ENCODE data around the gene CARD18.
"Not testable (repeated sequence)": the region's sequence is repeated elsewhere in the genome, so short reads cannot be mapped to it uniquely, and the experiment has no call there.

The CARD18 gene

DNA sequence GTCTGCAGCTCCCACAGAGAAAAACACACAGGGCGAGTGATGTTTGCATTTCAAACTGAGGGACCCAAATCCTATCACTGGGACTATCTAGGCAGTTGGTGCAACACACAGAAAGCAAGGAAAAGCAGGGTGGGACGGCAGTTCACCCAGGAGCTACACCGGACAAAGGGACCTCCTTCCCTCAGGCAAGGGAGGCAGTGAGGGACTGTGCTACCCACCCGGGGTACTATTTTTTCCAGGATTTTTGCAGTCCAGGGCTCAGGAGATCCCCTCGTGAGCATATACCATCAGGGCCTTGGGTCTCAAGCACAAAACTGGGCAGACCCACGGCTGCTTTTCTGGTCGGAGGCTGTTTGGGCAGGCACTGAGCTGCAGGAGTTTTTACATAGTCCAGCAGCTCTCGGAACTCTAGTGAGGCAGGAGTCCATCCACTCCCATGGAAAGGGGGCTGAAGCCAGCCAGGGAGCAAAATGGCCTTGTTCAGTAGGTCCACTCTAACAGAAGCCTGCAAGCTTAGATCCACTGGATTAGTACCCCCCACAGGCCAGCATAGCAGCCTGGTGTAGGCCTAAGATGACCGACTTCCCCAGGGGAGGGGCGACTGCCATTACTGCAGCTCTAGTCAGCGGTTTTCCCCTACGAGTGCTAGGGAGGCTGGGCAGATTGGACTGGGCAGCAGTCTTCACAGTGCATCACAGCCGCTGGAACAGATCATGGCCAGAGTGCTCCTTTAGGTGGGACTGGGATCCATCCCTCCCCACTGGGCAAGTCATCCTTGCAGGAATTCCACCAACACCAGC, 28.2 kb downstream of the CARD18 start:
- DNase-seq (ENCODE audit: extremely low read depth, low read depth), result no peak
- H3K4me3 ChIP-seq (replicated peaks; ENCODE audit: low read depth, low read length), result no peak overlapping the region
- TF ChIP-seq, protein P1, sequence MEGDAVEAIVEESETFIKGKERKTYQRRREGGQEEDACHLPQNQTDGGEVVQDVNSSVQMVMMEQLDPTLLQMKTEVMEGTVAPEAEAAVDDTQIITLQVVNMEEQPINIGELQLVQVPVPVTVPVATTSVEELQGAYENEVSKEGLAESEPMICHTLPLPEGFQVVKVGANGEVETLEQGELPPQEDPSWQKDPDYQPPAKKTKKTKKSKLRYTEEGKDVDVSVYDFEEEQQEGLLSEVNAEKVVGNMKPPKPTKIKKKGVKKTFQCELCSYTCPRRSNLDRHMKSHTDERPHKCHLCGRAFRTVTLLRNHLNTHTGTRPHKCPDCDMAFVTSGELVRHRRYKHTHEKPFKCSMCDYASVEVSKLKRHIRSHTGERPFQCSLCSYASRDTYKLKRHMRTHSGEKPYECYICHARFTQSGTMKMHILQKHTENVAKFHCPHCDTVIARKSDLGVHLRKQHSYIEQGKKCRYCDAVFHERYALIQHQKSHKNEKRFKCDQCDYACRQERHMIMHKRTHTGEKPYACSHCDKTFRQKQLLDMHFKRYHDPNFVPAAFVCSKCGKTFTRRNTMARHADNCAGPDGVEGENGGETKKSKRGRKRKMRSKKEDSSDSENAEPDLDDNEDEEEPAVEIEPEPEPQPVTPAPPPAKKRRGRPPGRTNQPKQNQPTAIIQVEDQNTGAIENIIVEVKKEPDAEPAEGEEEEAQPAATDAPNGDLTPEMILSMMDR (IDR thresholded peaks at IDR 0.05; ENCODE audit: low read depth, low read length, missing control alignments), result no peak

DNA sequence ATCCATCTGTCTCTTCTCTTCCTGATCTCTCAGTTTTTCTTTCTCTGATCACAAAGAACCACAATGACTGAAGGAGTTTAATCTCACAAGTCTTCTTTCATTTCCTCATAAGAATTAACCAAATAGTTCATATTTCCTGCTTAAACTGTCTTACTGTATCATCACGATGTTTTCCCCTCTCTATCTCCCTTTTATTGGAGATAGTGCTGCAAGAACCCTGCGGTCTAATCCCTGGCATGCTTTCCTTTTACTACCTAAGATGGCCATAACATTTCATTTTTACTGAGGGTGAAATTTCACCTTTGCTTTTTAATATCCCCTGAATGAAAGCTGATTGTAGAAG, 28.9 kb downstream of the CARD18 start:
- no peak overlapping the region for H3K4me3 ChIP-seq (replicated peaks; ENCODE audit: low read depth, low read length)
- TF ChIP-seq, protein P1 (IDR thresholded peaks at IDR 0.05; ENCODE audit: low read depth, low read length, missing control alignments), result no peak
- no peak for DNase-seq (ENCODE audit: extremely low read depth, low read depth)

DNA sequence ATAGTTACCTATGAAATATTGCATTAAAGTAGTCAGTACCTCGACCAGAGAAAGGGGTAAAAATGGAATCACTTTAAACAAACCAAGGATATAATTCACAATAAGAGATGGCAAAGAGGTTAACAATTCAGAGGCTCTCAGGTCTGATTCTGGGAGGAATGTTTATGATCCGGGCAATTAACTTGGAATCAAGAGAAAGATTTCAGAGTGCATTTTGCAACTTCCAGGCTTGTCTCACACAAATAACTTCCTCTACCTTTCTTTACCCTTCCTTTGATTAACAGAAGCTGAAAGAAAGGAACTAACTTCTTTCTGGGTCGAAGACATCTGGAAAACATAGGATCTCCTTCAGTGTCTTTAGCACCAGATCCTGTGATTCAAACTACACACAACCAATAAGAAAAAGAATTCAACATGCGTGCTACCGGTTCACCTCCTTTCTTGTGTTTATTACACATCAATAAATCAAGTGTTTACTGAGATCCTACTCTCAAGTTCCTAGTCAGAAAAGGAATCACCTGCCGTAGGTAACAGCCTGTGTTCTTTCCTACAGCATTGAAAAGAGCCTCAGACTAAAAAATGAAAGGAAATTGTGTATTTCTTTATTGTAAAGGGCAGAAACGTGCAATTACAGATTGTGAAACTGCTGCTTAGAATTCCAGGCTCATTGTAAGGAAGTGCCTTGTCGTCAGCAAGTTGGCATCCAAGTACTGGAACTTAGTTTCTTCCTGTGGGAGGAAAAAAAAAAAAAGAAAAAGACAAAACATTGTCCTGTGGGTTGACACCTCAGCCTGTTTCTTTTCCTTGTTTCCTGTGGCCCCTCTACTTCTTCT, 29.5 kb downstream of the CARD18 start:
- TF ChIP-seq, protein P1 (IDR thresholded peaks at IDR 0.05; ENCODE audit: low read depth, low read length, missing control alignments), result no peak
- no peak for DNase-seq (ENCODE audit: extremely low read depth, low read depth)
- no peak overlapping the region for H3K4me3 ChIP-seq (replicated peaks; ENCODE audit: low read depth, low read length)

DNA sequence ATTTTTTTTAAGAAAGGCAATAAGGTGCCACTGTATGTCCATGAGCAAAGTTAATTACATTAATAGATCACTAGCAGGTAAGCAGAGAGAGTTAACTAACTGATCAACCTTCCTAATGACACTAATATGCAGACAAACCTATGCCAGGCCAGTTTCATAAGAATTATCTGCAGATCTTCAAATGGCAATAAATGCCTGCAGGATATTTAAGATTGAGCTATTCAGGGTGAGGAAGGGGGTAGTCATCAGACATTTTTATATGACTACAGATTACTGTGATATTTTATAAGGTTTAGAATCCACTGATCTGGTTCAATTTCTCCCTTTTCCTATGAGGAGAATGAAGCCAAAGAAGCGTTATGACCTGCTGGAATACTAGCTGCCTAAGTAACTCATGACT, 30.2 kb downstream of the CARD18 start:
- no peak overlapping the region for H3K4me3 ChIP-seq (replicated peaks; ENCODE audit: low read depth, low read length)
- TF ChIP-seq, protein P1 (IDR thresholded peaks at IDR 0.05; ENCODE audit: low read depth, low read length, missing control alignments), result no peak
- DNase-seq (ENCODE audit: extremely low read depth, low read depth), result no peak

DNA sequence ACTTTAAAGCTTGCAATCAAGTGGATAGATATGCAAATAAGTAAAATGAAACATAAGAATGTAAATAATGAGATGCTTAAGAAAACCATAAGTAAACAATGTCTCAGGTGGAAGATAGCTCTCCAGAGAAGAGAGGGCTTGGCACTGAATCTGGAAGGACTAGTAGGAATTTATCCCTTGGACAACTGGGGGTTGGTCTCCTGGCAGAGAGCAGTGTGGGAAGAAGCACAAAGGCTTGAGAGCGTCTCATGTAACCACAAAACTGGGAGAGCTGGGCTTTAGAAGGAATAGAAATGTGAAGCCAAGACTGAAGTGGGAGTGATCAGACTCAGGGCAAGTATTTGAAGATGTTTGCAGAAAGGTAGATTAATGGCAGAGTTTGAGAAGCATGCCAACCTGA, 31.3 kb downstream of the CARD18 start:
- no peak overlapping the region for H3K4me3 ChIP-seq (replicated peaks; ENCODE audit: low read depth, low read length)
- no peak for DNase-seq (ENCODE audit: extremely low read depth, low read depth)
- TF ChIP-seq, protein P1 (IDR thresholded peaks at IDR 0.05; ENCODE audit: low read depth, low read length, missing control alignments), result no peak

DNA sequence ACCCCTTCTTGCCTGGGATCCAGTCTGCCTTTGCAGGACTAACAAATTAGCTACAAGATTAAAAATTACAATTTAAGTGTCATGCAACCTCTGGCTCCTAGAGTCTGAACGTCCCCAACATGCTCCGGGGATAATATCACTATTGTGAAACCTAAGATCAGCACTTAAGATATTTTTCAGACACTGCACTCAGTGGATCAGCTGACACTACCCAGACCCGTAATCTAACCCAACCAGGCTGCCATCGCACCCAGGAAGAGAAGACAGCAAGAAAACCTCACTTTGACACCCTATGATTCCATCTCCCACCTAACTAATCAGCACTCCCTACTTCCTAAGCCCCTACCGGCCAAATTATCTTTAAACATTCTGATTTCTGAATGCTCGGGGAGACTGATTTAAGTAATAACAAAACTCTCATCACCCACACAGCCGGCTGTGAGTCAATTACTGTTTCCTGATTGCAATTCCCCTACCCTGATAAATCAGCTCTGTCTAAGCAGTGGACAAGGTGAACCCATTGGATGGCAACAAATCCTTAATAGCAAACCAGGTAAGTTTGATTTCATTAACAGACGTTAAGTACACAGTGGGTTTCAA, 32.2 kb downstream of the CARD18 start:
- H3K4me3 ChIP-seq (replicated peaks; ENCODE audit: low read depth, low read length); DNase-seq (ENCODE audit: extremely low read depth, low read depth): not testable (repeated sequence)

DNA sequence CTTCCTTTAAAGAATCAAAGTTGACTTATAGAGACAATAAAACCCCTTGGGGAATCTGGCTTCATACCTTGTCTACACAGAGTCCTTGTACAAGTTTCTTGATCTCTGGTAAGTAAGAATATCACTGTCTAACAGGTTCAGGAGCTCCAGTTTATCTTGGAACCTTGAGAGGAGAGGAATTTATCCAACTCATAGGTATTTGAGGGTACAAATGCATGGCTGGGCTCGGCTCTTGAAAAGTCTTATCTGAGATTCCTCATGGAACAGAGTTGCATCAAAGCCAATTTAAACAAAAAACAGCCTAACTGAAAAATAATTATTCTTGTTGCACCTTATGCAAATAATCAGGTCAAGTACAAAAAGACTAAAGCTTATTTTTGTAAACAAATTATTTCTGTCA, 33.4 kb downstream of the CARD18 start:
- DNase-seq (ENCODE audit: extremely low read depth, low read depth), result no peak
- no peak overlapping the region for H3K4me3 ChIP-seq (replicated peaks; ENCODE audit: low read depth, low read length)
- TF ChIP-seq, protein P1 (IDR thresholded peaks at IDR 0.05; ENCODE audit: low read depth, low read length, missing control alignments), result no peak
